Mesendoderm (in vitro differentiated cells): ENCODE results near the gene KRT13.

ENCODE experiments used
- DNase-seq: peaks from one replicate; pipeline ENCODE4 v3.0.0; 2013
- H2AK5ac ChIP-seq: 2 replicates; pipeline ENCODE4 v1.6.1; 2013; ENCODE audit warnings: low read length, inconsistent platforms
- H2BK120ac ChIP-seq: 2 replicates; pipeline ENCODE4 v1.6.1; 2013; ENCODE audit warnings: low read depth, mild to moderate bottlenecking, low read length, moderate library complexity, mixed read lengths
- H2BK15ac ChIP-seq: replicated peaks from 2 replicates; pipeline ENCODE4 v1.6.1; 2013; ENCODE audit warnings: low read depth, mild to moderate bottlenecking, moderate library complexity
- H2BK5ac ChIP-seq: 2 replicates; pipeline ENCODE4 v1.6.1; 2013; ENCODE audit warnings: low read length, inconsistent platforms
- H3K18ac ChIP-seq: 2 replicates; pipeline ENCODE4 v1.6.1; 2013; ENCODE audit warnings: mild to moderate bottlenecking, low read length, mixed read lengths
- H3K23ac ChIP-seq: one replicate; pipeline ENCODE4 v1.6.1; 2013; ENCODE audit warnings: low read length
- H3K27ac ChIP-seq: 2 replicates; pipeline ENCODE4 v1.5.1; 2013; ENCODE audit warnings: low read depth, mild to moderate bottlenecking, inconsistent platforms, low read length, moderate library complexity
- H3K27me3 ChIP-seq: 2 replicates; pipeline ENCODE4 v1.6.1; 2013; ENCODE audit warnings: low read length, control low read depth, mild to moderate bottlenecking, inconsistent platforms; ENCODE audit not compliant: insufficient read depth, poor library complexity
- H3K36me3 ChIP-seq: 2 replicates; pipeline ENCODE4 v1.6.1; 2013; ENCODE audit warnings: low read length, inconsistent platforms; ENCODE audit not compliant: control insufficient read depth, insufficient read depth
- H3K4ac ChIP-seq: one replicate; pipeline ENCODE4 v1.6.1; 2013; ENCODE audit warnings: low read depth, mild to moderate bottlenecking, low read length, moderate library complexity
- H3K4me1 ChIP-seq: 2 replicates; pipeline ENCODE4 v1.6.1; 2013; ENCODE audit warnings: low read depth, low read length, inconsistent platforms; ENCODE audit not compliant: control insufficient read depth
- H3K4me2 ChIP-seq: 2 replicates; pipeline ENCODE4 v1.6.1; 2013; ENCODE audit warnings: low read length
- H3K4me3 ChIP-seq: 2 replicates; pipeline ENCODE4 v1.5.1; 2013; ENCODE audit warnings: mild to moderate bottlenecking, low read length
- H3K56ac ChIP-seq: one replicate; pipeline ENCODE4 v1.6.1; 2013; ENCODE audit warnings: low read length
- H3K79me1 ChIP-seq: 2 replicates; pipeline ENCODE4 v1.6.1; 2013; ENCODE audit warnings: low read length, inconsistent platforms
- H3K79me2 ChIP-seq: 2 replicates; pipeline ENCODE4 v1.6.1; 2013; ENCODE audit warnings: mild to moderate bottlenecking, low read length; ENCODE audit not compliant: control insufficient read depth, insufficient read depth
- H3K9ac ChIP-seq: 2 replicates; pipeline ENCODE4 v1.6.1; 2013; ENCODE audit warnings: low read length, inconsistent platforms
- H4K5ac ChIP-seq: one replicate; pipeline ENCODE4 v1.6.1; 2013; ENCODE audit warnings: low read length
- H4K8ac ChIP-seq: one replicate; pipeline ENCODE4 v1.6.1; 2013; ENCODE audit warnings: low read depth, mild to moderate bottlenecking, control low read depth, low read length, moderate library complexity
- WGBS: extraction: QIAGEN DNeasy Blood & Tissue Kit; methylation state at CpG from one replicate; pipeline ENCODE4 v1.1.7; 2013; ENCODE audit warnings: low lambda C conversion rate, missing lambda C conversion rate; ENCODE audit not compliant: insufficient coverage; ENCODE audit errors: extremely low coverage; 5-methylcytosine and 5-hydroxymethylcytosine counted together

KRT13 gene

GRCh38 chr17:41475421-41475820, 30.0 kb downstream of the KRT13 start:
- WGBS = no CpG with 5 or more reads among the region's 4 CpGs
- Histone ChIP-seq H4K8ac (no peak overlapping the region), H2BK15ac (no peak overlapping the region)

DNA sequence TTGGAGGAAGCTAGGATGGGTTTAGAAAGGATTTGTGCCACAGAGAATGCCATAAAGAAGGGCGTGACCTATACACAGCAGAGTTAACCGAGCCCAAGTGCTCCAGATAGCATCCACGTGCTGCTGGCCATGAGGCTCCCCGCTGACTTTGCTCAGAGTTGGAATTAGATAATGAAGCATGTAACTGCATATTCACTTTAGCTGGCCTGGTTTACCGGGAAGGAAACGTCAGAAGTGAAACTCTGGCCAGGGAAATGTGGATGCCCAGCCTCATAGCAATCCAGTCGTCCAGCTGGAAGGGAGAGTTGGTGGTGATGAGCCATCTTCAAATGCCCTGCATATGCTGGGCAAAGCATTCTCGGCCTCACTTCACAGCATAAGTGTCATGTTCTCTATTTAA, 30.5 kb downstream of the KRT13 start:
- Histone ChIP-seq H3K27ac (no peak overlapping the region), H3K4me2 (no peak overlapping the region), H3K4ac (no peak overlapping the region), H3K9ac (no peak overlapping the region), H3K23ac (no peak overlapping the region), H2BK15ac (no peak overlapping the region), H3K4me1 (no peaks in the 10 kb centered on the region), H3K56ac (no peak overlapping the region), H3K18ac (no peak overlapping the region), H4K5ac (no peak overlapping the region), H3K4me3 (no peak overlapping the region), H2AK5ac (no peak overlapping the region), H3K27me3 (no peaks in the 10 kb centered on the region), H3K36me3 (no peaks in the 10 kb centered on the region), H3K79me2 (no peaks in the 10 kb centered on the region), H2BK5ac (no peak overlapping the region), H4K8ac (no peak overlapping the region), H3K79me1 (no peaks in the 10 kb centered on the region), H2BK120ac (no peak overlapping the region)
- WGBS = no CpG with 5 or more reads among the region's 8 CpGs
- no peak for DNase-seq

More at GRCh38 chr17:41475421-41475820, 30.0 kb downstream of the KRT13 start:
- H4K5ac ChIP-seq = no peak overlapping the region
- H3K4me3 ChIP-seq = no peak overlapping the region
- H2AK5ac ChIP-seq = no peak overlapping the region
- H3K56ac ChIP-seq = no peak overlapping the region
- H3K36me3 ChIP-seq = no peaks in the 10 kb centered on the region
- H3K9ac ChIP-seq = no peak overlapping the region
- no peak overlapping the region for H3K18ac ChIP-seq
- H2BK5ac ChIP-seq = no peak overlapping the region
- no peaks in the 10 kb centered on the region for H3K27me3 ChIP-seq
- no peak overlapping the region for H3K4me2 ChIP-seq
- no peaks in the 10 kb centered on the region for H3K79me2 ChIP-seq
- DNase-seq = no peak
- no peak overlapping the region for H3K4ac ChIP-seq
- no peak overlapping the region for H3K23ac ChIP-seq
- H3K27ac ChIP-seq = no peak overlapping the region
- H2BK120ac ChIP-seq = no peak overlapping the region
- H3K4me1 ChIP-seq = no peaks in the 10 kb centered on the region
- H3K79me1 ChIP-seq = no peaks in the 10 kb centered on the region

- Histone ChIP-seq H2BK5ac (no peak overlapping the region), H4K8ac (no peak overlapping the region), H3K27me3 (no peaks in the 10 kb centered on the region), H2AK5ac (no peak overlapping the region), H4K5ac (no peak overlapping the region), H3K4me3 (no peak overlapping the region), H3K18ac (no peak overlapping the region), H3K9ac (no peak overlapping the region), H3K27ac (no peak overlapping the region), H3K56ac (no peak overlapping the region), H3K79me1 (no peaks in the 10 kb centered on the region), H3K4me1 (no peaks in the 10 kb centered on the region), H2BK120ac (no peak overlapping the region), H3K23ac (no peak overlapping the region), H3K79me2 (no peaks in the 10 kb centered on the region), H3K4me2 (no peak overlapping the region), H3K4ac (no peak overlapping the region), H2BK15ac (no peak overlapping the region), H3K36me3 (no peaks in the 10 kb centered on the region)
- no peak for DNase-seq
Measured at GRCh38 chr17:41468346-41468745, 37.1 kb downstream of the KRT13 start.

DNA sequence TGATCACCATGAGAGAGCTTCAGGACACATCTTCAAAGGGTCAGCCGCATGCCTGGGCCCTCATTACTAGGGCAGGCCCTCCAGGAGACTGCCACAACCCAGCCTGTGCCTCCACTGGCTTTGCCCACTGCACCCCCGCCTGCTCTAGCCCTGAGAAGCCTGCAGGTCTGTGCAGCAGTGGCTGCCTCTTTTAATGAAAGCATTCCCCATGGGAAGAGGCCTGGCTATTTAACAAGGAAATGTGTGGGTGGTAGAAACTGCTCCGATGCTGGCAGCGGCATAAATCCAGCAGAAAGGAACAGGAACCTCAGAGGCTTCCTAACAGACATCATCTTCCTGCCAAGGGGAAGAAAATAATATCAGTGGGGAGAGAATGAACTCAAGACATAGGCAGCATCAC, 37.9 kb downstream of the KRT13 start:
- H3K9ac ChIP-seq = no peak overlapping the region
- H3K56ac ChIP-seq = no peak overlapping the region
- DNase-seq = no peak
- no peaks in the 10 kb centered on the region for H3K79me1 ChIP-seq
- H2BK120ac ChIP-seq = no peak overlapping the region
- no CpG with 5 or more reads among the region's 4 CpGs for WGBS
- H2BK15ac ChIP-seq = no peak overlapping the region
- H3K4me2 ChIP-seq = no peak overlapping the region
- H3K18ac ChIP-seq = no peak overlapping the region
- H4K5ac ChIP-seq = no peak overlapping the region
- H3K4me1 ChIP-seq = no peaks in the 10 kb centered on the region
- H3K36me3 ChIP-seq = no peaks in the 10 kb centered on the region
- no peak overlapping the region for H2AK5ac ChIP-seq
- no peak overlapping the region for H3K4ac ChIP-seq
- no peak overlapping the region for H3K23ac ChIP-seq
- no peaks in the 10 kb centered on the region for H3K79me2 ChIP-seq
- H4K8ac ChIP-seq = no peak overlapping the region
- H2BK5ac ChIP-seq = no peak overlapping the region
- no peak overlapping the region for H3K27ac ChIP-seq
- no peaks in the 10 kb centered on the region for H3K27me3 ChIP-seq
- no peak overlapping the region for H3K4me3 ChIP-seq

- H3K27me3 ChIP-seq = no peaks in the 10 kb centered on the region
- no peak within 1 kb of the TSS for H3K4me2 ChIP-seq
- no peaks in the 10 kb centered on the region for H3K79me1 ChIP-seq
- H3K4me1 ChIP-seq = no peaks in the 10 kb centered on the region
- H3K4me3 ChIP-seq = no peak within 1 kb of the TSS
- H4K5ac ChIP-seq = no peak within 1 kb of the TSS
- H2BK120ac ChIP-seq = no peak within 1 kb of the TSS
- H3K36me3 ChIP-seq = no peaks in the 10 kb centered on the region
- no peak within 1 kb of the TSS for H2BK5ac ChIP-seq
- DNase-seq = no peak
- H3K79me2 ChIP-seq = no peaks in the 10 kb centered on the region
- H3K56ac ChIP-seq = no peak within 1 kb of the TSS
- H3K9ac ChIP-seq = no peak within 1 kb of the TSS
- no peak within 1 kb of the TSS for H2BK15ac ChIP-seq
- no peak within 1 kb of the TSS for H3K4ac ChIP-seq
- WGBS = no CpG with 5 or more reads among the region's 14 CpGs
- no peak within 1 kb of the TSS for H2AK5ac ChIP-seq
- no peak within 1 kb of the TSS for H4K8ac ChIP-seq
- H3K23ac ChIP-seq = no peak within 1 kb of the TSS
- H3K27ac ChIP-seq = no peak within 1 kb of the TSS
- H3K18ac ChIP-seq = no peak within 1 kb of the TSS
Measured at GRCh38 chr17:41466988-41467387, 38.4 kb downstream of the KRT13 start, which contains the start of gene KRT32. KRT32 (minus strand) TSS chr17:41467386; CDS start chr17:41467325, 61 bp downstream.

- Histone ChIP-seq H3K23ac (no peak overlapping the region), H3K79me1 (no peaks in the 10 kb centered on the region)
- WGBS = no CpG with 5 or more reads among the region's 6 CpGs
Measured at GRCh38 chr17:41464682-41465081, 40.7 kb downstream of the KRT13 start.

More at GRCh38 chr17:41464682-41465081, 40.7 kb downstream of the KRT13 start:
- Histone ChIP-seq H3K27me3 (no peaks in the 10 kb centered on the region), H2BK5ac (no peak overlapping the region), H3K4me3 (no peak overlapping the region), H3K36me3 (no peaks in the 10 kb centered on the region), H3K4ac (no peak overlapping the region), H2BK15ac (no peak overlapping the region), H2AK5ac (no peak overlapping the region), H3K56ac (no peak overlapping the region), H2BK120ac (no peak overlapping the region), H3K4me1 (no peaks in the 10 kb centered on the region), H3K18ac (no peak overlapping the region), H3K79me2 (no peaks in the 10 kb centered on the region), H3K4me2 (no peak overlapping the region), H4K8ac (no peak overlapping the region), H3K27ac (no peak overlapping the region), H3K9ac (no peak overlapping the region), H4K5ac (no peak overlapping the region)
- no peak for DNase-seq
